ENCODE results near the gene DAPK2.

GRCh38 chr15:63880744-63881143 lies 165.5 kb downstream of the DAPK2 start:
- TF ChIP-seq, protein P1, sequence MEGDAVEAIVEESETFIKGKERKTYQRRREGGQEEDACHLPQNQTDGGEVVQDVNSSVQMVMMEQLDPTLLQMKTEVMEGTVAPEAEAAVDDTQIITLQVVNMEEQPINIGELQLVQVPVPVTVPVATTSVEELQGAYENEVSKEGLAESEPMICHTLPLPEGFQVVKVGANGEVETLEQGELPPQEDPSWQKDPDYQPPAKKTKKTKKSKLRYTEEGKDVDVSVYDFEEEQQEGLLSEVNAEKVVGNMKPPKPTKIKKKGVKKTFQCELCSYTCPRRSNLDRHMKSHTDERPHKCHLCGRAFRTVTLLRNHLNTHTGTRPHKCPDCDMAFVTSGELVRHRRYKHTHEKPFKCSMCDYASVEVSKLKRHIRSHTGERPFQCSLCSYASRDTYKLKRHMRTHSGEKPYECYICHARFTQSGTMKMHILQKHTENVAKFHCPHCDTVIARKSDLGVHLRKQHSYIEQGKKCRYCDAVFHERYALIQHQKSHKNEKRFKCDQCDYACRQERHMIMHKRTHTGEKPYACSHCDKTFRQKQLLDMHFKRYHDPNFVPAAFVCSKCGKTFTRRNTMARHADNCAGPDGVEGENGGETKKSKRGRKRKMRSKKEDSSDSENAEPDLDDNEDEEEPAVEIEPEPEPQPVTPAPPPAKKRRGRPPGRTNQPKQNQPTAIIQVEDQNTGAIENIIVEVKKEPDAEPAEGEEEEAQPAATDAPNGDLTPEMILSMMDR (IDR thresholded peaks at IDR 0.05; ENCODE audit: insufficient read depth, low read depth, low read length): no peak
- TF ChIP-seq EZH2 (IDR thresholded peaks at IDR 0.05; ENCODE audit: insufficient read depth, low read length): no peak
